Measurements from ENCODE around the gene EZH2.

GRCh38 chr7:148903504-148903903, 19.4 kb upstream of the EZH2 start:
- TF ChIP-seq CTCF (IDR thresholded peaks at IDR 0.05) (no peak), POLR2A (IDR thresholded peaks at IDR 0.05) (no peak), EP300 (IDR thresholded peaks at IDR 0.05) (no peak)
